HG03558 (cell line): ENCODE data around the gene ZNF77.
"Not testable (repeated sequence)": the region's sequence is repeated elsewhere in the genome, so short reads cannot be mapped to it uniquely, and the experiment has no call there.

ENCODE experiments used
- ATAC-seq: cut with Tn5 transposase; IDR thresholded peaks from one replicate; pipeline ENCODE4 v1.9.1; 2021; ENCODE audit warnings: moderate number of reproducible peaks; ENCODE audit not compliant: unreplicated experiment; ENCODE audit errors: extremely low read depth

ZNF77 gene

GRCh38 chr19:2973229-2973628 lies 28.5 kb upstream of the ZNF77 start:
- ATAC-seq, result no peak

- no peak for ATAC-seq
These were observed 25.5 kb upstream of the ZNF77 start for GRCh38 chr19:2970201-2970835.

- no peak for ATAC-seq
These were observed 24.3 kb upstream of the ZNF77 start for GRCh38 chr19:2969104-2969504.

DNA sequence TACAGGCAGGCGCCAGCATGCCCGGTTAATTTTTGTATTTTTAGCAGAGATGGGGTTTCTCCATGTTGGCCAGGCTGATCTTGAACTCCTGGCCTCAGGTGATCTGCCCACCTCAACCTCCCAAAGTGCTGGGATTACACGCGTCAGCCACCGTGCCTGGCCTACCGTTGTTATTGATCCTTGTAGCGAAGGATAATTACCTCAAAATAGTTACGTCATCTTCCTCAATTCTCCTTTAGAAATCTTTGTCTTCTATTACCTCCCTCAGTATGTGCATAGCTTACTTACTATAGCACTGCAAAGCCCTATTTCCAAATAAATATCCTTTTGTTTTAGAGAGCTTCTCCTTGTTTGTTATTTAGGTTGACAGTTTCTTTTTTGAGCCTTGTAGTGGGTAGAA lies 23.2 kb upstream of the ZNF77 start:
- ATAC-seq, result no peak

GRCh38 chr19:2964874-2965273 lies 20.1 kb upstream of the ZNF77 start:
- no peak for ATAC-seq

DNA sequence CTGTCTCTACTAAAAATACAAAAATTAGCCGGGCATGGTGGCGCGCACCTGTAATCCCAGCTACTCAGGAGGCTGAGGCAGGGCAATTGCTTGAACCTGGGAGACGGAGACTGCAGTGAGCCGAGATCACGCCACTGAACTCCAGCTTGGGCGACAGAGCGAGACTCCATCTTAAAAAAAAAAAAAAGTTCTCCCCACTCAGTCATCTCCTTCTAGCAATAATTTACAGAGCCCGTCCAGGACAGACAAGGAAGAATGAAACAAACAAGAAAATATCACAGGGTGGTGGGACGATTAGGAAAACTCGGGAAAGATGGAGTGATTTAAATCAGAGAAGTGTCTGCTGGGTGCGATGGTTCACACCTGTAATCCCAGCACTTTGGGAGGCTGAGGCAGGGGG lies 18.9 kb upstream of the ZNF77 start:
- not testable (repeated sequence) for ATAC-seq

DNA sequence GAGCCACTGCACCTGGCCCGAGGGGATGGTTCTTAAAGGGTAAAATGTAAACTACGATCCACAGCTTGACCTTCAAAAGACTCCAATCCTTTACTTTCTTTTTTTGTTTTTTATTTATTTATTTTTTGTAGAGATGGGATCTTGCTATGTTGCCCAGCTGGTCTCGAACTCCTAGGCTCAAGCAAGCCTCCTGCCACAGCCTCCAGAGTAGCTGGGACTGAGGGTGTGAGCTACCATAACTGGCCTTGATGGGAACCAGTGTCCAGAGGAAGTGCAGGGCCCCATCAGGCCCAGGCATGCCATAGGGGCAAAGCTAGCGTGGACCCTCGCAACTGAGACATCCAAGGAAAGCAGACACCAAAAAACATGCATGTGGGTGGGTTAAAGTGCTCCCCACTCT lies 18.4 kb upstream of the ZNF77 start:
- ATAC-seq, result no peak

DNA sequence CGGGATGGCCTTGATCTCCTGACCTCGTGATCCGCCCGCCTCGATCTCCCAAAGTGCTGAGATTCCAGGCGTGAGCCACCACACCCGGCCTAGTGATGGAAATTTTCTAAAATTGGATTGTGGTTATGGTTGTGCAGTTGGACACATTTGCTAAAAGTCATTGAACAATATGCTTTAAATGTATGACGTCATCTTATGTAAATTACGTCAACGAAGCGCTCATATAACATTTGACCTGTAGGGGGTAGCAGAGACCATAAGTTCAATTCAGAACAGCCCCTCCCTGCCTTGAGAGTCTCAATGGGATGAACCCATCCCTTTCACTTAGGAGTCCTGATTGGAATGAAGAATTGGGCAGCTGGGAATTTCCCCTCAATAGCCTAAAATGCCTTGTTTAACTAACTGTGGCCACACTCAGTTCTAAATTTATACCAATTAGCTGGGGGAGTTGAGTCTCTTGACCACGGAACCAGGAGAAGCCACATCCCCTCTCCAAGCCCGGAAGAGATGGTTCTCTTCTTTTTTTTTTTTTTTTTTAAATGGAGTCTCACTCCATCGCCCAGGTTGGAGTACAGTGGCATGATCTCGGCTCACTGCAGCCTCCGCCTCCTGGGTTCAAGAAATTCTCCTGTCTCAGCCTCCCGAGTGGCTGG lies 17.4 kb upstream of the ZNF77 start:
- no peak for ATAC-seq

DNA sequence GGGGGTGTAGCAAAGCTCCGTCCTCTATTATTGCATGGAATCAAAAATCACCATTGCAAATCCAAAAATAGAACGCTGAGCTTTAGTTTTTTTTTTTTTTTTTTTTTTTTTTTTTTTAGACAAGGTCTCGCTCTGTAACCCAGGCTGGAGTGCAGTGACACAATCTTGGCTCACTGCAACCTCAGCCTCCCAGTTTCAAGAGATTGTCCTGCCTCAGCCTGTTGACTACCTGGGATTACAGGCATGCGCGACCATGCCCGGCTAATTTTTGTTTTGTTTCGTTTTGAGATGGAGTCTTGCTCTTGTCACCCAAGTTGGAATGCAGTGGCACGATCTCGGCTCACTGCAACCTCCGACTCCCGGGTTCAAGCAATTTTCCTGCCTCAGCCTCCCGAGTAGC lies 15.3 kb upstream of the ZNF77 start:
- no peak for ATAC-seq

GRCh38 chr19:2957160-2957559 lies 12.4 kb upstream of the ZNF77 start:
- no peak for ATAC-seq

DNA sequence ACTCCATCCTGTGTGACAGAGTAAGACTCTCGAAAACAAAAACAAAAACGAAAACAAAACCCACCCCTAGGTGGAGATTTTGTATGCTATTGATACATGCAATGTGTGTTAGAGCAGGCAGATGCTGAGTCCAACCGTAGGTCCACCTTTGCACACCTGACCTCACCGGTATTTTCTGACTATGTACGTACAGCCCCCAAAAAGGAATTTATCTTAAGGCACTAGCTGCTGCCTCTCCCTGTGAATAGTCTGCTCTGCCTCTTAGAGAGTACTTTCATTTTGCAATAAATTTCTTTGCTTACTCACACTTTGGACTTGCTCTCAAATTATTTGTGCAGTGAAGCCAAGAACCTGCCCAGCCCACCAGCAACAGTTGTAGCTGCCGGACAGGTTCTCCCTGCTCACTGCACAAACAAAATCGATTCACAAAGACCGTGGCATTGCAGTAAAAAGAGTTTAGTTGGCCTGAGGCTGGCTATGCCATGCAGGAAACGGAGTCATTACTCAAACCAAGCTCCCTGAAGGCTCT lies 8.2 kb upstream of the ZNF77 start:
- no peak for ATAC-seq

DNA sequence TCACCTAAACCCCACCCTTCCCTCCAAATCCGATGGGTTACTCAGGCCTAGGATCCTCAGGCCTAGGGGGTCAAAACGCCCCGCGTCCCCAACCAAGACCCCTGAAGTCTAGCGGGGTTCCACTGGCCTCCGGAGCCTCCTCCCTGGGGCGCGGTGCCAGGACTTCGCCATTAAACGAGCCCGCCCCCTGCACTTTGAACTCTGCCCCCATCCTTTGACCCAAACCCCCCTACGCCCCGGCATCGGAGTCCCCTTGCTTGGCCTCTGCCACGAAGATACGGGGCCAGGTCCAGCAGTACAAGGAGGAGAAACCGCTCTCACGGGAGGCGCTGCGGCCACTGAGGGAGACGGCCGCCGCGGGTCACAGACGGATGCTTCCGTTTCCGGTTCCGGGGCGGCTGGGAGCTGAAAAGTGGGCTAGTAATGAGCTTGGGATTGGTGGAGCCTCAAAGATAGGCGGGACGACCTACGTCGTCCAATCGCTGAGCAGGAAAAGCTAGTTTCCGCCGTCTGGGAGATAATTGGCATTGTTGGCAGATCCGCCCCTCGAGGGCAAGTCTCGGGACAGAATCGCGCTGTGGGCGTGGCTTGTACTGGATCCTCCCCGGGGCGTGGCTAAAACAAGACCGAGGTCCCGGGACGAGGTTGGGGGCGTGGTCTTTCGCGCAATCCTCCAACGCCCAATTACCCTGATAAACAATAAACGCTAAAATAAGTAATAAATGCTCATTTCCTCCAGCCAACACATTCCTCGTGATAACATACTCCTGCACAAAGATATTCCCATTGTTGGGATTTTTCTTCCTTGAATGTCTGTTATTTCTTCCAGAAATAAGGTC lies 5.7 kb upstream of the ZNF77 start:
- peak; percentile 60 for ATAC-seq

DNA sequence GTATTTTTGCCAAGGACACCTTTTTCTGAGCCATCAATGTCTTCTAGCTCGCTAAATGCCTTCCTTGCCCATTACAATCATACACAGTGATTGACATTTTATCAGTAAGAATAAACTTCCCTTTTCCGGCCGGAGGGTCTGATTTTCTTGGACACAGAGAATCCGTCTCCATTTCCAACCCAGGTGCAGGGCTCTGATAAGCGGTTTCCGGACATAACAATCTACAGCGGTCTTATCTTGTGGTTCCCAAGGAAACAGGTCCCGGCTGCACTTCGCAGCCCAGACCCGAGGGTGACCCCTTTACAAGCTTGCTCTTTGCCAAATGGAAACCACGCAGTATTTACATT lies 5.1 kb upstream of the ZNF77 start:
- no peak for ATAC-seq

DNA sequence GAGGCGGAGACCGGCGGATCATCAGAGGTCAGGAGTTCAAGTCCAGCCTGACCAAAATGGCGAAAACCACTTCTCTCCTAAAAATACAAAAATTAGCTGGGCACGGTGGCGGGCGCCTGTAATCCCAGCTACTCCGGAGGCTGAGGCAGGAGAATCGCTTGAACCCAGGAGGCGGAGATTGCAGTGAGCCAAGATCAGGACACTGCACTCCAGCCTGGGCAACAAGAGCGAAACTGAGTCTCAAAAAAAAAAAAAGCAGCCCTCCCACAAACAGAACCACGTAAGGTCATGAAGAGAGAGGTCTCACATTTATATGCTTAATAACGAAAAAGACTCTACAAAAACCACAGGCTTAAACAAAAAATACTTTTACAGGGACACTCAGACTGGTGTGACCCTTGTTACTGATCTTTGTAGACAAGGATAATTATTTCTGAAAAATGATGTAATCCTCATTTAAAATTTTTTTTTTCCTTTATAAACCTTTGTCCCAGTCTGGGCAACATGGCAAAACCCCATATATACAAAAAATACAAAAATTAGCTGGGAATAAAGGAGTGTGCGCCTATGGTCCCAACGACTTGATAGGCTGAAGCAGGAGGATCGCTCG lies 909 bp upstream of the ZNF77 start:
- no peak for ATAC-seq

- ATAC-seq, result no peak
These were observed 382 bp downstream of the ZNF77 start for GRCh38 chr19:2944403-2944774.

DNA sequence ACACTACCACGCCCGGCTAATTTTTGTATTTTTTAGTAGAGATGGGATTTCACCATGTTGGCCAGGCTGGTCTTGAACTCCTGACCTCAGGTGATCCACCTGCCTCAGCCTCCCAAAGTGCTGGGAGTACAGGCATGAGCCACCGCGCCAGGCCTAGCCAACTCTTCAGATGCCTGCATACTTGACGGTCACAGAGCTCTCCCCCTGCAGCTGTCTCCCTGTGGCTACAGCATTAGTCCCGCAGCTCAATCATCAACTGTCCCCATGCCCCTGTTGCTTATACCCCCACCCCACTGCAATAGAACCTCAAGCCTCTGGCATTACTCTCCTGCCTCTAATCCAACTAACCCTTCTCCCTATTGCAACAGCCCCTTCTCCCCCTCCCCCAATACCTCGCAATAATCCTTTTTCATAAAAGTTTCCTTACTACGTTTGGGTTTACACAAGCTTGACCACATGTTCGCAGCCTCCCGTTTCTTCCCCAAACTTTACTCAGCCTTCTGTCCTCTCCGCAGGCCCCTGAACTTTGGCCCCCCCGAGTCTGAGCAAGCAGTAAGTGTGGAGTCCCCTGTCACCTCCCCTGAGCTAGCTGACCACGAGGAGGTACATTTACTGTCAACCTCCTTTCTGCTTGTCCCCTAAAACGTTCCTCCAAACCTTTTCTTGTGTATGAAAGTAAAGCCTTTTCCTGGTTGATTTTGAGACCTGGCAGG lies 1.7 kb downstream of the ZNF77 start:
- no peak for ATAC-seq

DNA sequence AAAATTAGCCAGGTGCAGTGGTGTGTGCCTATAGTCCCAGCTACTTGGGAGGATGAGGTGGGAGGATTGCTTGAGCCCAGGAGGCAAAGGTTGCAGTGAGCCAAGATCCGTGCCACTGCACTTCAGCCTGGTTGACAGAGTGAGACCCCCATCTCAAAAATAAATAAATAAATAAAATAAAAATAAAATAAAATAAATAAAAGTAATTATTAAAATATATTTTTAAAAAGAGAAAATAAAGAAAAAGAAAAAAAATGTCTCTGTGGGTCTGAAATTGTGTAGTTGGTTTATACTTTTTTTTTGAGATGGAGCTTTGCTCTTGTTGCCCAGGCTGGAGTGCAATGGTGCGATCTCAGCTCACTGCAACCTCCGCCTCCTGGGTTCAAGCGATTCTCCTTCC lies 8.9 kb downstream of the ZNF77 start:
- ATAC-seq, result not testable (repeated sequence)

- ATAC-seq, result no peak
These were observed 11.3 kb downstream of the ZNF77 start for GRCh38 chr19:2933490-2933910.

GRCh38 chr19:2927032-2927430 lies 17.7 kb downstream of the ZNF77 start:
- no peak for ATAC-seq

DNA sequence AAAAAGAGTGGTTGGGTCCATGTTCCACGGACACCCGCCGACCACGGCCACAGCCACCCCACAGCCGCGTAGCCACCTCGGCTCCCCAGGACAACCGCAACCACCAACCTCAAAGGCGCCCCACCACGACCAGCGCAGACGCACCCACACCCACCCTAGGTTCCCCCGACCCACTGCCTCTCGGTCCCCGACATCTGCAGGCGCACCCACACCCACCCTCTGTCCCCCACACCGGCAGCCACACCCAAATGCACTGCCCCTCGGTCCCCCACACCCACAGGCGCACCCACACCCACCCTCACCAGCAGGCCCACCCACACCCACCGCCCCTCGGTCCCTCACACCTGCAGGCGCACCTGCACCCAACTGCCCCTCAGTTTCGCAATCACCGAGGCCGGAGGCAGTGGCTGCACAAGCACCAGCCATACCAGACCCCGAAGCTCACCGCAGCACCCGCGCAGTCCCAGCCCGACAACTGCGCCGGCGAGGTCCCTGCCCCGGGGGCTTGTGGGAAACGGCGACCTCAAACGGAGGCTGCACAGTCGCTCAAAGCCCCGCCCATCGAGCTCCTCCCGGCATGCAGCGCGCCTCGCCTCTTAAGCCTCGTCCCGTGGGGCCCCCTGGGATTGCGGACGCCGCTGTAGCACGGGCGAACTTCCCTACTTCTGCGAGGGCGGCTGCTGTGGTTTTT lies 18.3 kb downstream of the ZNF77 start:
- ATAC-seq, result no peak
